A549 (cell line): ENCODE measurements around the gene MTFP1. TPM values are rescaled to one million over a fixed set of nuclear protein-coding genes. Genes with fewer than 3 reads are reported as not detected.

ENCODE experiments used
- ATAC-seq, 2 experiments: fragments of 200-7000 bp in 1 of 2; fragments of >200 bp in 1 of 2; cut with Nextera tagmentation in 1 of 2; cut with Tn5 transposase in 1 of 2; 3 replicates each; pipeline versions ENCODE4 v1.8.0 to v1.9.1; 2018 to 2020; ENCODE audit warnings: mild to moderate bottlenecking in 1 of 2, moderate library complexity in 1 of 2
- CTCF ChIA-PET: fragments of 300-600 bp; sonication (Branson Sonifier 250); formaldehyde crosslinking; extraction: SDS; loops from one replicate; lab custom pipeline; 2021; ENCODE audit warnings: antibody characterized with exemption, inconsistent platforms; lab: Yijun Ruan, JAX
- POLR2A ChIA-PET: fragments of 350-600 bp; formaldehyde crosslinking; extraction: SDS; loops from one replicate; lab custom pipeline; 2021; ENCODE audit warnings: antibody characterized with exemption, inconsistent platforms; lab: Yijun Ruan, JAX
- DNase-seq, 2 experiments: peaks; one replicate each; pipeline versions ENCODE4 v3.0.0 to v3.0.0-alpha.2; 2011 to 2016; ENCODE audit warnings: low read depth in 1 of 2, low spot score in 1 of 2
- FAIRE-seq: peaks from 2 replicates; lab custom pipeline; 2011; peaks lifted over from hg19 to GRCh38; lab: Jason Lieb, UNC
- H3K27ac ChIP-seq, 2 experiments: fragments of >200 bp; sonication (Bioruptor Twin); formaldehyde crosslinking; 3 replicates each; pipeline ENCODE4 v1.5.1; 2016 to 2017
- H3K4me1 ChIP-seq: fragments of >200 bp; sonication (Bioruptor Twin); formaldehyde crosslinking; 3 replicates; pipeline ENCODE4 v1.6.1; 2016
- H3K4me2 ChIP-seq: fragments of >200 bp; sonication (Bioruptor Twin); formaldehyde crosslinking; 3 replicates; pipeline ENCODE4 v1.6.1; 2016
- H3K4me3 ChIP-seq: fragments of >200 bp; sonication (Bioruptor Twin); formaldehyde crosslinking; 3 replicates; pipeline ENCODE4 v1.5.1; 2016
- H3K9me3 ChIP-seq: fragments of >200 bp; sonication (Bioruptor Twin); formaldehyde crosslinking; 3 replicates; pipeline ENCODE4 v1.6.1; 2016
- CBX2 ChIP-seq: fragments of 200-600 bp; sonication (generic); IDR thresholded peaks from 2 replicates; pipeline ENCODE4 v1.6.1; 2016; ENCODE audit warnings: low read depth, mild to moderate bottlenecking, borderline replicate concordance
- CBX8 ChIP-seq: fragments of 200-600 bp; sonication (generic); IDR thresholded peaks from 2 replicates; pipeline ENCODE4 v1.6.1; 2016
- CTCF ChIP-seq: fragments of >200 bp; sonication (Bioruptor Twin); formaldehyde crosslinking; IDR thresholded peaks from 3 replicates; pipeline ENCODE4 v1.5.1; 2016
- EHMT2 ChIP-seq: fragments of 200-600 bp; sonication (generic); IDR thresholded peaks from 2 replicates; pipeline ENCODE4 v1.6.1; 2016; ENCODE audit warnings: antibody characterized with exemption, low read depth, mild to moderate bottlenecking, moderate library complexity
- EP300 ChIP-seq, 2 experiments: fragments of >200 bp; sonication (Bioruptor Twin); formaldehyde crosslinking; IDR thresholded peaks; 2 replicates in 1 of 2; 3 replicates in 1 of 2; pipeline ENCODE4 v1.6.1; 2016 to 2017
- ESRRA ChIP-seq: fragments of 150-350 bp; IDR thresholded peaks from 2 replicates; pipeline ENCODE4 v1.6.1; 2014; ENCODE audit warnings: mild to moderate bottlenecking, low read length, borderline replicate concordance
- HES2 ChIP-seq: fragments of >200 bp; sonication (Bioruptor Twin); formaldehyde crosslinking; IDR thresholded peaks from 2 replicates; pipeline ENCODE4 v1.6.1; 2016
- HEYL ChIP-seq: fragments of 250-450 bp; sonication (Bioruptor Pico); IDR thresholded peaks from 2 replicates; pipeline ENCODE4 v1.8.0; 2021; ENCODE audit warnings: mild to moderate bottlenecking, moderate library complexity
- HMGXB4 ChIP-seq: fragments of 250-450 bp; sonication (Bioruptor Pico); IDR thresholded peaks from 2 replicates; pipeline ENCODE4 v1.5.0; 2021; ENCODE audit warnings: mild to moderate bottlenecking, moderate library complexity, borderline replicate concordance
- HOXA7 ChIP-seq: fragments of 250-450 bp; sonication (Bioruptor Pico); IDR thresholded peaks from 2 replicates; pipeline ENCODE4 v1.5.0; 2020; ENCODE audit warnings: mild to moderate bottlenecking, moderate library complexity
- JUN ChIP-seq, 2 experiments: fragments of >200 bp; sonication (Bioruptor Twin); formaldehyde crosslinking; IDR thresholded peaks; 2 replicates in 1 of 2; 3 replicates in 1 of 2; pipeline ENCODE4 v1.6.1; 2016 to 2017
- MAFK ChIP-seq: fragments of 450-650 bp; IDR thresholded peaks from 2 replicates; pipeline ENCODE4 v1.6.1; 2014; ENCODE audit not compliant: partially characterized antibody
- MAX ChIP-seq: IDR thresholded peaks from 2 replicates; pipeline ENCODE4 v1.6.1; 2012
- PHF8 ChIP-seq: fragments of 200-600 bp; sonication (generic); IDR thresholded peaks from 2 replicates; pipeline ENCODE4 v1.6.1; 2016; ENCODE audit warnings: low read depth, mild to moderate bottlenecking, antibody characterized with exemption, moderate library complexity, borderline replicate concordance
- RAD21 ChIP-seq, 2 experiments: fragments of >200 bp in 1 of 2; sonication (Bioruptor Twin) in 1 of 2; formaldehyde crosslinking in 1 of 2; IDR thresholded peaks in 1 of 2; conservative IDR thresholded peaks in 1 of 2; 2 replicates in 1 of 2; 3 replicates in 1 of 2; pipeline ENCODE4 v1.6.1; 2012 to 2018; ENCODE audit warnings: inconsistent platforms in 1 of 2
- RNF2 ChIP-seq: fragments of 200-600 bp; sonication (generic); IDR thresholded peaks from 2 replicates; pipeline ENCODE4 v1.6.1; 2016; ENCODE audit warnings: low read depth, mild to moderate bottlenecking, antibody characterized with exemption, moderate library complexity, borderline replicate concordance
- SMC3 ChIP-seq: fragments of >200 bp; sonication (Bioruptor Twin); formaldehyde crosslinking; IDR thresholded peaks from 3 replicates; pipeline ENCODE4 v1.6.1; 2018; ENCODE audit warnings: inconsistent platforms
- TP53 ChIP-seq: fragments of 250-450 bp; sonication (Bioruptor Pico); IDR thresholded peaks from 2 replicates; pipeline ENCODE4 v1.5.0; 2021; ENCODE audit warnings: mild to moderate bottlenecking, moderate library complexity
- ZC3H11A ChIP-seq: fragments of 450-650 bp; IDR thresholded peaks from 2 replicates; pipeline ENCODE4 v1.6.1; 2014; ENCODE audit warnings: antibody characterized with exemption, mild to moderate bottlenecking
- ZNF302 ChIP-seq: fragments of 250-450 bp; sonication (Bioruptor Pico); IDR thresholded peaks from 2 replicates; pipeline ENCODE4 v1.9.0; 2021; ENCODE audit warnings: inconsistent platforms, mild to moderate bottlenecking, moderate library complexity
- ZSCAN20 ChIP-seq: fragments of 250-450 bp; sonication (Bioruptor Pico); IDR thresholded peaks from 2 replicates; pipeline ENCODE4 v1.8.0; 2022; ENCODE audit warnings: mild to moderate bottlenecking, moderate library complexity
- WGBS: methylation state at CpG from one replicate; pipeline ENCODE4 v1.1.6; 2017; ENCODE audit errors: missing lambda C conversion rate; 5-methylcytosine and 5-hydroxymethylcytosine counted together
- polyA plus RNA-seq, 4 experiments: library from polyadenylated mRNA; depleted of rRNA in 3 of 4; stranded (reverse); fragments of >200 nt; fragmentation: RNase III in 1 of 4; extraction: RNeasy Plus Mini Kit Qiagen cat#74134 plus additional on column Dnase treatment in 1 of 4; gene quantifications; 2 replicates in 3 of 4; 3 replicates in 1 of 4; pipeline ENCODE4 v1.2.3, GENCODE V29; 2011 to 2017

The MTFP1 gene
- polyA plus RNA-seq, 2 of the 4 experiments (the other 2 are of a cell fraction): 23.8 to 52.0 TPM

- TF ChIP-seq PHF8: no peak
- no peak for TF ChIP-seq ZSCAN20 (CRISPR knock-in tag)
- TF ChIP-seq JUN (IDR thresholded peaks at IDR 0.05): peak in 1 of 2 experiments; percentile 50; a peak in 1 of 5 replicates
- no peak for TF ChIP-seq HEYL (CRISPR knock-in tag)
- TF ChIP-seq RAD21 (conservative IDR thresholded peaks at IDR 0.05 in 1 of 2, IDR thresholded peaks at IDR 0.05 in 1 of 2): peak; percentile 63 to 84
- no peak for TF ChIP-seq CBX2
- TF ChIP-seq MAX: no peak
- TF ChIP-seq ZNF302: no peak
- TF ChIP-seq HES2: no peak
- TF ChIP-seq MAFK: no peak
- TF ChIP-seq ESRRA: no peak
- no peak for TF ChIP-seq HMGXB4 (CRISPR knock-in tag)
- peak; percentile 74 for TF ChIP-seq SMC3
- TF ChIP-seq EHMT2: no peak
- TF ChIP-seq ZC3H11A: no peak
- TF ChIP-seq TP53 (CRISPR knock-in tag): no peak
- no peak for TF ChIP-seq EP300 (IDR thresholded peaks at IDR 0.05)
- no peak for TF ChIP-seq RNF2
- TF ChIP-seq HOXA7 (CRISPR knock-in tag): no peak
- TF ChIP-seq CBX8: no peak
Observed at GRCh38 chr22:30386960-30387827, 38.4 kb upstream of the MTFP1 start, which contains the start of gene RNF215 (continued).

GRCh38 chr22:30390974-30391691, 34.4 kb upstream of the MTFP1 start:
- ATAC-seq (peak in 1 of 2 experiments; percentile 26; a peak in 1 of 6 replicates), FAIRE-seq (no peak), DNase-seq (peak; percentile 44 to 68)
- no peak overlapping the region for H3K4me2 ChIP-seq
- POLR2A ChIA-PET: no interaction called here
- no peaks in the 10 kb centered on the region; the same call in 2 of the 3 replicates for H3K4me1 ChIP-seq
- H3K9me3 ChIP-seq: peaks cover 11% of the 10 kb centered on the region; the same call in 2 of the 3 replicates
- 0 out of 6 replicates have a peak overlapping the region, but pooled peaks of 1 of the 2 experiments have one; percentile 2 for H3K27ac ChIP-seq
- CTCF ChIA-PET: interaction anchor here (0.7 to 4.4 kb wide), 10 partner anchors 12 to 145 kb away, joined by 3 to 37 read pairs (median 4); partner anchors contain the start of gene CASTOR1
- TF ChIP-seq SMC3 (0 out of 3 replicates have a peak, but pooled peaks have one; percentile 32), RAD21 (conservative IDR thresholded peaks at IDR 0.05 in 1 of 2, IDR thresholded peaks at IDR 0.05 in 1 of 2) (peak in 1 of 2 experiments; percentile 68; a peak in 3 of 5 replicates), CTCF (peak; percentile 43; the same call in 2 of the 3 replicates), ZSCAN20 (CRISPR knock-in tag) (no peak), MAX (peak; percentile 25; the same call in 1 of the 2 replicates)
- no peak overlapping the region for H3K4me3 ChIP-seq
- WGBS: 75% methylated on average over 5 of the region's 5 CpGs
